HepG2 (cell line): ENCODE data around the gene TRPV5. TPM values are rescaled to one million over a fixed set of nuclear protein-coding genes. Genes with fewer than 3 reads are reported as not detected.

ENCODE experiments used
- ATAC-seq: fragments of 200-7000 bp; cut with Tn5 transposase; 3 replicates; pipeline ENCODE4 v1.9.1; 2020; ENCODE audit warnings: mild to moderate bottlenecking, moderate library complexity
- BruUV-seq: library from RNA; stranded (reverse); fragments of 400-500 nt; replicated peaks from 2 replicates; lab custom pipeline; 2021; lab: Mats Ljungman, UMichigan
- CTCF ChIA-PET: fragments of 300-600 bp; formaldehyde crosslinking; extraction: SDS; loops from one replicate; lab custom pipeline; 2021; ENCODE audit warnings: low total read pairs, inconsistent platforms, low intra/inter-chr PET ratio; lab: Yijun Ruan, JAX
- POLR2A ChIA-PET: fragments of 350-600 bp; sonication (Branson Sonifier 250); formaldehyde crosslinking; loops from one replicate; lab custom pipeline; 2020; ENCODE audit warnings: antibody characterized with exemption, inconsistent platforms; lab: Yijun Ruan, JAX
- DNase-seq: peaks from one replicate; pipeline ENCODE4 v3.0.0-alpha.2; 2015; ENCODE audit warnings: low spot score
- FAIRE-seq: peaks from 3 replicates; lab custom pipeline; 2011; peaks lifted over from hg19 to GRCh38; lab: Jason Lieb, UNC
- H2AFZ ChIP-seq: one replicate; pipeline ENCODE4 v1.6.1; 2011; ENCODE audit warnings: low read length, inconsistent platforms
- H3K27ac ChIP-seq: fragments of 300-600 bp; 3 replicates; pipeline ENCODE4 v1.8.0; 2011; ENCODE audit warnings: mixed run types, mild to moderate bottlenecking, mixed read lengths, low read length, inconsistent platforms; ENCODE audit not compliant: insufficient read depth; ENCODE audit errors: extremely low read length
- H3K27me3 ChIP-seq, 2 experiments: fragments of 200-600 bp in 1 of 2; 2 replicates in 1 of 2; 3 replicates in 1 of 2; pipeline versions ENCODE4 v1.6.0 to v1.8.0; 2011; ENCODE audit warnings: low read length in 2 of 2, mild to moderate bottlenecking in 2 of 2, moderate library complexity in 2 of 2, inconsistent platforms in 1 of 2; ENCODE audit not compliant: insufficient read depth in 2 of 2, control insufficient read depth in 1 of 2
- H3K36me3 ChIP-seq, 2 experiments: fragments of 200-600 bp in 1 of 2; replicated peaks in 1 of 2; 2 replicates in 1 of 2; 3 replicates in 1 of 2; pipeline versions ENCODE4 v1.5.1 to v1.8.0; 2011; ENCODE audit warnings: low read length in 2 of 2, inconsistent platforms in 1 of 2; ENCODE audit not compliant: insufficient read depth in 2 of 2, control insufficient read depth in 1 of 2
- H3K4me1 ChIP-seq: 2 replicates; pipeline ENCODE4 v1.5.1; 2012; ENCODE audit warnings: low read length, inconsistent platforms; ENCODE audit not compliant: insufficient read depth
- H3K4me2 ChIP-seq: 2 replicates; pipeline ENCODE4 v1.6.0; 2011; ENCODE audit warnings: low read depth, low read length, inconsistent platforms
- H3K4me3 ChIP-seq, 3 experiments: fragments of 200-600 bp in 1 of 3; sonication (generic), shearing (Covaris generic) in 1 of 3; replicated peaks in 1 of 3; 2 replicates each; pipeline ENCODE4 v1.5.1; 2011 to 2016; ENCODE audit warnings: low read length in 3 of 3, inconsistent platforms in 2 of 3, low read depth in 2 of 3, mild to moderate bottlenecking in 2 of 3, control low read depth in 1 of 3, mixed read lengths in 1 of 3; ENCODE audit not compliant: insufficient read depth in 1 of 3
- H3K79me2 ChIP-seq: one replicate; pipeline ENCODE4 v1.6.1; 2011; ENCODE audit warnings: low read length, inconsistent platforms; ENCODE audit not compliant: insufficient read depth
- H3K9ac ChIP-seq: 2 replicates; pipeline ENCODE4 v1.6.0; 2011; ENCODE audit warnings: mild to moderate bottlenecking, low read depth, low read length, inconsistent platforms; ENCODE audit not compliant: insufficient read depth
- H3K9me3 ChIP-seq: 2 replicates; pipeline ENCODE4 v1.5.1; 2012; ENCODE audit warnings: mild to moderate bottlenecking, low read length
- H4K20me1 ChIP-seq: 2 replicates; pipeline ENCODE4 v1.6.0; 2011; ENCODE audit warnings: inconsistent platforms, mild to moderate bottlenecking, low read length, moderate library complexity; ENCODE audit not compliant: insufficient read depth
- BHLHE40 ChIP-seq: IDR thresholded peaks from 2 replicates; pipeline ENCODE4 v1.6.1; 2011; ENCODE audit warnings: low read length, improper control_type of control experiment
- DR1 ChIP-seq: sonication (generic); formaldehyde crosslinking; IDR thresholded peaks from 2 replicates; pipeline ENCODE4 v1.8.0; 2021; ENCODE audit warnings: mild to moderate bottlenecking, missing genetic modification reagents, inconsistent platforms
- MAFF ChIP-seq: IDR thresholded peaks from 2 replicates; pipeline ENCODE4 v1.6.1; 2011; ENCODE audit warnings: low read depth, low read length, improper control_type of control experiment
- NFE2L1 ChIP-seq: sonication (generic); formaldehyde crosslinking; IDR thresholded peaks from 2 replicates; pipeline ENCODE4 v1.4.0; 2020; ENCODE audit warnings: missing genetic modification reagents, mild to moderate bottlenecking, borderline replicate concordance
- NONO ChIP-seq, 2 experiments: fragments of 450-650 bp in 1 of 2; sonication (generic) in 1 of 2; formaldehyde crosslinking in 1 of 2; IDR thresholded peaks in 1 of 2; conservative IDR thresholded peaks in 1 of 2; 2 replicates each; pipeline versions ENCODE4 v1.6.1 to v1.8.0; 2017 to 2022; ENCODE audit warnings: mild to moderate bottlenecking in 1 of 2, missing genetic modification reagents in 1 of 2, moderate library complexity in 1 of 2
- TBP ChIP-seq: sonication (generic); formaldehyde crosslinking; IDR thresholded peaks from 2 replicates; pipeline ENCODE4 v1.5.0; 2020; ENCODE audit warnings: missing genetic modification reagents
- TCF7L2 ChIP-seq: IDR thresholded peaks from 2 replicates; pipeline ENCODE4 v1.6.1; 2011; ENCODE audit warnings: mild to moderate bottlenecking, low read depth, low read length, moderate library complexity
- ZNF354B ChIP-seq: sonication (generic); formaldehyde crosslinking; IDR thresholded peaks from 2 replicates; pipeline ENCODE4 v1.8.0; 2022; ENCODE audit warnings: mild to moderate bottlenecking, missing genetic modification reagents
- ZNF816 ChIP-seq: sonication (generic); formaldehyde crosslinking; IDR thresholded peaks from 2 replicates; pipeline ENCODE4 v1.8.0; 2022; ENCODE audit warnings: missing genetic modification reagents, mild to moderate bottlenecking, borderline replicate concordance
- ZNF841 ChIP-seq: sonication (generic); formaldehyde crosslinking; IDR thresholded peaks from 2 replicates; pipeline ENCODE4 v1.8.1; 2023; ENCODE audit warnings: missing genetic modification reagents, borderline replicate concordance
- WGBS: methylation state at CpG from one replicate; pipeline ENCODE4 v1.1.6; 2017; ENCODE audit warnings: low lambda C conversion rate; 5-methylcytosine and 5-hydroxymethylcytosine counted together
- in situ Hi-C: cut with HindIII; loops from 2 replicates; pipeline ENCODE4 v1.10.0; 2017; ENCODE audit warnings: low pct_unique_long_range_greater_than_20kb; ENCODE audit not compliant: extremely low pct_ligation_motif_present
- intact Hi-C: fragments of 100-400 bp; cut with micrococcal nuclease; formaldehyde crosslinking; loops from one replicate; pipeline ENCODE4 v1.10.0; 2022; ENCODE audit not compliant: unreplicated experiment
- polyA plus RNA-seq, 8 experiments: library from polyadenylated mRNA; depleted of rRNA in 3 of 8; stranded (reverse) in 7 of 8; unstranded in 1 of 8; fragments of >200 nt; fragmentation: Illumina TruSeq in 4 of 8; extraction: Trizol in 4 of 8; gene quantifications; 2 replicates each; pipeline versions ENCODE4 v1.2.1 to v1.2.3, GENCODE V29; 2011 to 2016; ENCODE audit warnings: low read depth in 4 of 8, missing spikeins in 1 of 8, mixed read lengths in 1 of 8; ENCODE audit not compliant: insufficient read depth in 1 of 8
- total RNA-seq, 5 experiments: library from RNA; depleted of rRNA; stranded (reverse); fragments of >200 nt; fragmentation: Illumina TruSeq; extraction: Trizol; gene quantifications; 2 replicates each; pipeline ENCODE4 v1.2.3, GENCODE V29; 2016; ENCODE audit warnings: low read depth in 1 of 5
- TF ChIP-seq, protein P1 (sequence below): sonication (generic); formaldehyde crosslinking; IDR thresholded peaks from 2 replicates; pipeline ENCODE4 v1.4.0; 2020; ENCODE audit warnings: missing genetic modification reagents, borderline replicate concordance
- TF ChIP-seq, protein P2 (sequence below): sonication (generic); formaldehyde crosslinking; IDR thresholded peaks from 2 replicates; pipeline ENCODE4 v1.4.0; 2020; ENCODE audit warnings: missing genetic modification reagents
- TF ChIP-seq, protein P3 (sequence below): sonication (generic); formaldehyde crosslinking; IDR thresholded peaks from 2 replicates; pipeline ENCODE4 v1.5.0; 2020; ENCODE audit warnings: missing genetic modification reagents, mild to moderate bottlenecking, borderline replicate concordance
- TF ChIP-seq, protein P4 (sequence below): sonication (generic); formaldehyde crosslinking; conservative IDR thresholded peaks from 2 replicates; pipeline ENCODE4 v1.4.0; 2020; ENCODE audit warnings: missing genetic modification reagents

The TRPV5 gene
- total and polyA plus RNA-seq, 2 of the 13 experiments (the other 11 are each of a cell fraction or from before 2014, with no cell fraction given) = not detected

GRCh38 chr7:142968229-142968628 lies 34.7 kb upstream of the TRPV5 start:
- in situ Hi-C loops (no loop called here), intact Hi-C loops (no loop called here)
- no TSS peak for BruUV-seq
- Histone ChIP-seq H3K9ac (no peak overlapping the region), H3K79me2 (no peaks in the 10 kb centered on the region), H2AFZ (no peak overlapping the region), H3K4me3 (no peak overlapping the region), H3K4me2 (no peak overlapping the region), H3K4me1 (no peaks in the 10 kb centered on the region), H4K20me1 (no peaks in the 10 kb centered on the region), H3K27ac (no peak overlapping the region), H3K36me3 (no peaks in the 10 kb centered on the region), H3K27me3 (0 out of 5 replicates have a peak, but pooled peaks cover 0 to 3% of the 10 kb centered on the region in 2 experiments), H3K9me3 (no peaks in the 10 kb centered on the region)
- DNase-seq (no peak), FAIRE-seq (no peak), ATAC-seq (no peak)
- WGBS = 4% methylated on average over 4 of the region's 4 CpGs
- CTCF ChIA-PET = no interaction called here
- POLR2A ChIA-PET = no interaction called here
- TF ChIP-seq MAFF = no peak
- no peak for TF ChIP-seq NONO (IDR thresholded peaks at IDR 0.05)
- no peak for TF ChIP-seq NONO (CRISPR knock-in tag; conservative IDR thresholded peaks at IDR 0.05)
- TF ChIP-seq TCF7L2 = no peak
- TF ChIP-seq, protein P1, sequence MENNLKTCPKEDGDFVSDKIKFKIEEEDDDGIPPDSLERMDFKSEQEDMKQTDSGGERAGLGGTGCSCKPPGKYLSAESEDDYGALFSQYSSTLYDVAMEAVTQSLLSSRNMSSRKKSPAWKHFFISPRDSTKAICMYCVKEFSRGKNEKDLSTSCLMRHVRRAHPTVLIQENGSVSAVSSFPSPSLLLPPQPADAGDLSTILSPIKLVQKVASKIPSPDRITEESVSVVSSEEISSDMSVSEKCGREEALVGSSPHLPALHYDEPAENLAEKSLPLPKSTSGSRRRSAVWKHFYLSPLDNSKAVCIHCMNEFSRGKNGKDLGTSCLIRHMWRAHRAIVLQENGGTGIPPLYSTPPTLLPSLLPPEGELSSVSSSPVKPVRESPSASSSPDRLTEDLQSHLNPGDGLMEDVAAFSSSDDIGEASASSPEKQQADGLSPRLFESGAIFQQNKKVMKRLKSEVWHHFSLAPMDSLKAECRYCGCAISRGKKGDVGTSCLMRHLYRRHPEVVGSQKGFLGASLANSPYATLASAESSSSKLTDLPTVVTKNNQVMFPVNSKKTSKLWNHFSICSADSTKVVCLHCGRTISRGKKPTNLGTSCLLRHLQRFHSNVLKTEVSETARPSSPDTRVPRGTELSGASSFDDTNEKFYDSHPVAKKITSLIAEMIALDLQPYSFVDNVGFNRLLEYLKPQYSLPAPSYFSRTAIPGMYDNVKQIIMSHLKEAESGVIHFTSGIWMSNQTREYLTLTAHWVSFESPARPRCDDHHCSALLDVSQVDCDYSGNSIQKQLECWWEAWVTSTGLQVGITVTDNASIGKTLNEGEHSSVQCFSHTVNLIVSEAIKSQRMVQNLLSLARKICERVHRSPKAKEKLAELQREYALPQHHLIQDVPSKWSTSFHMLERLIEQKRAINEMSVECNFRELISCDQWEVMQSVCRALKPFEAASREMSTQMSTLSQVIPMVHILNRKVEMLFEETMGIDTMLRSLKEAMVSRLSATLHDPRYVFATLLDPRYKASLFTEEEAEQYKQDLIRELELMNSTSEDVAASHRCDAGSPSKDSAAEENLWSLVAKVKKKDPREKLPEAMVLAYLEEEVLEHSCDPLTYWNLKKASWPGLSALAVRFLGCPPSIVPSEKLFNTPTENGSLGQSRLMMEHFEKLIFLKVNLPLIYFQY (CRISPR knock-in tag) = no peak
- no peak for TF ChIP-seq NFE2L1 (CRISPR knock-in tag)
- TF ChIP-seq ZNF816 (CRISPR knock-in tag) = no peak
- TF ChIP-seq, protein P2, sequence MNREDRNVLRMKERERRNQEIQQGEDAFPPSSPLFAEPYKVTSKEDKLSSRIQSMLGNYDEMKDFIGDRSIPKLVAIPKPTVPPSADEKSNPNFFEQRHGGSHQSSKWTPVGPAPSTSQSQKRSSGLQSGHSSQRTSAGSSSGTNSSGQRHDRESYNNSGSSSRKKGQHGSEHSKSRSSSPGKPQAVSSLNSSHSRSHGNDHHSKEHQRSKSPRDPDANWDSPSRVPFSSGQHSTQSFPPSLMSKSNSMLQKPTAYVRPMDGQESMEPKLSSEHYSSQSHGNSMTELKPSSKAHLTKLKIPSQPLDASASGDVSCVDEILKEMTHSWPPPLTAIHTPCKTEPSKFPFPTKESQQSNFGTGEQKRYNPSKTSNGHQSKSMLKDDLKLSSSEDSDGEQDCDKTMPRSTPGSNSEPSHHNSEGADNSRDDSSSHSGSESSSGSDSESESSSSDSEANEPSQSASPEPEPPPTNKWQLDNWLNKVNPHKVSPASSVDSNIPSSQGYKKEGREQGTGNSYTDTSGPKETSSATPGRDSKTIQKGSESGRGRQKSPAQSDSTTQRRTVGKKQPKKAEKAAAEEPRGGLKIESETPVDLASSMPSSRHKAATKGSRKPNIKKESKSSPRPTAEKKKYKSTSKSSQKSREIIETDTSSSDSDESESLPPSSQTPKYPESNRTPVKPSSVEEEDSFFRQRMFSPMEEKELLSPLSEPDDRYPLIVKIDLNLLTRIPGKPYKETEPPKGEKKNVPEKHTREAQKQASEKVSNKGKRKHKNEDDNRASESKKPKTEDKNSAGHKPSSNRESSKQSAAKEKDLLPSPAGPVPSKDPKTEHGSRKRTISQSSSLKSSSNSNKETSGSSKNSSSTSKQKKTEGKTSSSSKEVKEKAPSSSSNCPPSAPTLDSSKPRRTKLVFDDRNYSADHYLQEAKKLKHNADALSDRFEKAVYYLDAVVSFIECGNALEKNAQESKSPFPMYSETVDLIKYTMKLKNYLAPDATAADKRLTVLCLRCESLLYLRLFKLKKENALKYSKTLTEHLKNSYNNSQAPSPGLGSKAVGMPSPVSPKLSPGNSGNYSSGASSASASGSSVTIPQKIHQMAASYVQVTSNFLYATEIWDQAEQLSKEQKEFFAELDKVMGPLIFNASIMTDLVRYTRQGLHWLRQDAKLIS (CRISPR knock-in tag) = no peak
- TF ChIP-seq DR1 (CRISPR knock-in tag) = no peak
- TF ChIP-seq TBP (CRISPR knock-in tag) = no peak
- TF ChIP-seq, protein P3, sequence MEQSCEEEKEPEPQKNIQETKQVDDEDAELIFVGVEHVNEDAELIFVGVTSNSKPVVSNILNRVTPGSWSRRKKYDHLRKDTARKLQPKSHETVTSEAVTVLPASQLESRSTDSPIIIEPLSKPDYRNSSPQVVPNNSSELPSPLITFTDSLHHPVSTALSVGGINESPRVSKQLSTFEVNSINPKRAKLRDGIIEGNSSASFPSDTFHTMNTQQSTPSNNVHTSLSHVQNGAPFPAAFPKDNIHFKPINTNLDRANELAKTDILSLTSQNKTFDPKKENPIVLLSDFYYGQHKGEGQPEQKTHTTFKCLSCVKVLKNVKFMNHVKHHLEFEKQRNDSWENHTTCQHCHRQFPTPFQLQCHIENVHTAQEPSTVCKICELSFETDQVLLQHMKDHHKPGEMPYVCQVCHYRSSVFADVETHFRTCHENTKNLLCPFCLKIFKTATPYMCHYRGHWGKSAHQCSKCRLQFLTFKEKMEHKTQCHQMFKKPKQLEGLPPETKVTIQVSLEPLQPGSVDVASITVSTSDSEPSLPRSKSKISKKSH (CRISPR knock-in tag) = no peak
- no peak for TF ChIP-seq ZNF841 (CRISPR knock-in tag)
- TF ChIP-seq, protein P4, sequence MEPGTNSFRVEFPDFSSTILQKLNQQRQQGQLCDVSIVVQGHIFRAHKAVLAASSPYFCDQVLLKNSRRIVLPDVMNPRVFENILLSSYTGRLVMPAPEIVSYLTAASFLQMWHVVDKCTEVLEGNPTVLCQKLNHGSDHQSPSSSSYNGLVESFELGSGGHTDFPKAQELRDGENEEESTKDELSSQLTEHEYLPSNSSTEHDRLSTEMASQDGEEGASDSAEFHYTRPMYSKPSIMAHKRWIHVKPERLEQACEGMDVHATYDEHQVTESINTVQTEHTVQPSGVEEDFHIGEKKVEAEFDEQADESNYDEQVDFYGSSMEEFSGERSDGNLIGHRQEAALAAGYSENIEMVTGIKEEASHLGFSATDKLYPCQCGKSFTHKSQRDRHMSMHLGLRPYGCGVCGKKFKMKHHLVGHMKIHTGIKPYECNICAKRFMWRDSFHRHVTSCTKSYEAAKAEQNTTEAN = no peak
- TF ChIP-seq ZNF354B (CRISPR knock-in tag) = no peak
- TF ChIP-seq BHLHE40 = no peak
